HG02571 (cell line): ENCODE data around the gene PDZK1IP1.

Experiments
- ATAC-seq: cut with Tn5 transposase; IDR thresholded peaks from one replicate; pipeline ENCODE4 v1.9.1; 2021; ENCODE audit warnings: mild to moderate bottlenecking, moderate library complexity; ENCODE audit not compliant: unreplicated experiment

Gene PDZK1IP1, protein sequence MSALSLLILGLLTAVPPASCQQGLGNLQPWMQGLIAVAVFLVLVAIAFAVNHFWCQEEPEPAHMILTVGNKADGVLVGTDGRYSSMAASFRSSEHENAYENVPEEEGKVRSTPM

DNA sequence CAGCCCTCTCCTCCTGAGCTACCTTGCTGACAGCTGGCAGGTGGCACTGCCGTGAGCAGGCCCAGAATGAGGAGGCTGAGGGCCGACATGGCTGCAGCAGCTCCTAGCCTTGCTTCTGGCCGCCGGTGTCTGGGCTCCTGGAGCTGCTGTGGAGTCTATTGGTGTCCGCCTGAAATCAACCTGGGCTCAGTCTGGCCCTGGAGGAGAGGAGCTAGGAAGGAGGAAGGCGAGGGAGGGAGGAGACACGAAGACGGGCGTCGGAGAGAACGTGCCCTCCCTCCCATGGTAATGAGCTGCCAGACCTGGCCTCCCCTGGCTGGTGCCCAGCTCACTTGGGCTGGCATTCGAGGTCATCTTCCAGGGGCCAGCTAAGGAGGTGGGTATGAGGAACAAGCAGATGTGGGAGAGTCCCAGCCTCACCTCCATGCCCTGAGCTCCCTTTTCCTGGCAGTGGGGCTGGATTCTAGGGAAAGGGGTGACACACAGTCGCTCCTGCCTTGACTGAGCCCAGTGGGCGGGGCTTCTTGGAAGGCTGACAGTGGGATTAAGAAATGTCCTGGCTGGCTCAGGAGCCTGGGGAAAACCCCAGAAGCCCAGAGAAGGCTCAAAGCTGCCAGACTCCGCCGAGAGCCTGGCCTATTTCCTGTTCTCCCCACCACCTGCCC, at the start of gene PDZK1IP1:
Gene PDZK1IP1 (minus strand): TSS at position 193 of the 665 bp plus-strand sequence. CDS start 104 bp downstream, at position 89.
- ATAC-seq = no peak

- no peak for ATAC-seq
These were observed 49.2 kb upstream of the PDZK1IP1 start for GRCh38 chr1:47238935-47239592.

DNA sequence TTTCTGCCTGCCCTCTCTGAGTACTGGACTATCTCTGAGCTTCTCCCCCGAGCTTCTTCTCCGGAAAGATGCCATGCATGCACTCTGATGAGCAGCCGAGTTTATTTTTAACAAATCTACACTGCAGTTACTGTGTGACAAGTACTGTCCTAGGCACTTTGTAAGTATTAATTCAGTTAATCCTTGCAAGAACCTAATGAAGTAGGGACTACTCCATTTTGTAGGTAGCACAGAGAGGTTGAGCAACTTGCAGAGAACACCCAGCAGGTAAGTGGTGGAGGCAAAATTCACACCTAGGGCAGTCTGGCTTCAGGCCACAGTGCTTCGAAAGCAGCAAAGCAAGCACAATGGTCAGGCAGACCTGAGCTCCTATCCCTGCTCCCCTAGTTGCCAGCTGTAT, 46.0 kb upstream of the PDZK1IP1 start:
- no peak for ATAC-seq

- ATAC-seq = no peak
These were observed 45.4 kb upstream of the PDZK1IP1 start for GRCh38 chr1:47235241-47235681.

- ATAC-seq = no peak
These were observed 43.4 kb upstream of the PDZK1IP1 start for GRCh38 chr1:47233186-47233585.

DNA sequence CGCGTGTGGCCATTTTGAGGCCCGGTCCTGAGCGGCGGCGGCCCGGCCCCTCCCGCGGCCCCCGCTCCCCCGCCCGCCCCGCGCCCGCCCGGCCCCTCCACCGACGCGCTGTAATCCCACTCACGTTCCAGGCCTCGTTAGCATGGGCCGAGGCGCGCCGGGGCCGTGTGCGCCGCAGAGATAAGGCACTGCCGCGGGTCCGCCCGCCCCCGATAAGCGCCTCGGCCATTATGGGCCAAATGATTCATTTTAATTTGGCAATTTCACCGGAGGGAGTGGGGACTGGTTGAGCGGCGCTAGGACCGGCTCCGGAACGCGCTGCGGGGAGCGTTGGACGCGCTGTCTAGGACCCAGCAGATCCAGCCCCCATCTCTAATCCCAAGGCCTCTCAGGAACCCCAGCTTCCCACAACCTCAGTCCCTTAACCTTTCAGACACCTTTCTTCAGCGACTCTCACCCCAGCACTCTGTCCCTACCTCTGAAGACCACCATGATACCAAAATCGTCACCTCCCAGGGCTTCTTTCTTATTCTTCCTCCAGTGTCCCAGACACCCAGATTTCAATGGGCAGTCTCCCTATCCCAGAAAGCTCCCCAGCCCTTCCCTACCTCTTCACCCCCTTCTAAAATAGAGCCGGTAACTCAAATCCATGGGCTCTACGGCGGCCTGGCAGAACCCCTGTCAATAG, 42.5 kb upstream of the PDZK1IP1 start, which contains the start of gene TAL1:
Gene TAL1 (minus strand): TSS at position 39 of the 688 bp plus-strand sequence. CDS start 6,337 bp downstream, outside the sequence.
- ATAC-seq = no peak

GRCh38 chr1:47231301-47232186, 41.7 kb upstream of the PDZK1IP1 start:
- no peak for ATAC-seq

DNA sequence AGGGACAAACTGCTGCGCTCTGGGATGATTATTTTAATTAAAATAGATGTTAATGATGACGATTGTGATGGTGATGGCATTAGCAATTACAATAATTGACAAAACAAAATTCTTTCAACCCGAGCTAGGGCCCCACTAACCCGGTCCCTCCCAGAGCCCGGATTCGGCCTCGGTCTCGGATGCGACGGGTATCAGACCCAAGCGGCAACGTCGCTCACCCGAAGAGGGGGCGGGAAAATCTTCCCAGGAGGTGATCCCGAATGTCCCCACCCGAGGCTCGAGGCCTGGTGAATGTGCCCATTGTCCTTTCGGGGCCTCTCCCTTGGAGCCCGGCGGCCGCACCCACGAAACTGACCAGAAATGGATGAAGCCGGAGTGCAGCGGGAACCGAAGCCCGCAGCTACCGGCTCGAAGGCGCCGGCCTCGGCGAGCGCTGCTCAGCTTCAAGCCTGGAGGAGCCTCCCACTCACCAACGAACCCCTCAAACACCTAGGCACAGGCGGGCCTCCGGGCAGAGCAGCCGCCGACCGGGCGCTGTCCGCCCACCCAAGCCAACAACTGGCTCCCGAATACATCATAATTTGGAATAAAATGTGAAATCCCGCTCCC, 41.0 kb upstream of the PDZK1IP1 start:
- no peak for ATAC-seq

DNA sequence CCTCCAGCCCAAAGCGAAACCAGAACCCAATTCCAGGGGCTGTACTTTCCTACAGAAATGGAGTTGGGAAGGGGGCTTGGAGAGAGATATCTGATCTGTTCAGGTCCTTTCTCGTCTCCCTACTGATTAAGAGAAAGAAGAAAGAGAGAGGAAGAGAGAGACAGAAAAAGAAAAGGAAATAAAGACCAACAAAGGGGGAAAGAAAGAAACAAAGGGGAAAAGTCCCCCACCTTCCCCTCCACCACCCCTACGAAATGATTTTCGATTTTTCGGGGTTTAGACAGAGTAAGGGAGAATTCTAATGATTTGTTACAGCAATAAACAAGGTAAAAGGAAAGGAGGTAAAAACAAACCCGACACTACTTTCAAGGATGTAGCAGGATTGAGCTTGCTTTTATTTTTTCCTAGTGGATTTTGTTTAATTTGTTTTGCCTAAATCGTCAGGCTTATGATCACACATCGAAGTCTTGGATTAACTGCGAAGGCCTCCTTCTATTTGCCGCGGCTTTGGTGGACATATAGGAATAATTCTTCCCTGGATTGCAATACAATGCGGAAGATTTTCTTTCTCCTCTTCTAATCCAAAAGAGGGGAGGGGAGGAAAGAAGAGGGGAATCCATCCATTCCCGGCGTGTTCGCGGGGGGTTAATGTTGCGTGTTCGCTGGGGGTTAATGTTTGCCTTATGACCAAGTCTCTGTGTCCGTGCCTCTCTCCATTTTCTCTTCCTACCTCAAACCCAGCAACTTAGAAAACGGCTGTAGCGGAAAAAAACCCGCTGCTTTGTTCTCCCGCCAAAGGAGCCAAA, 40.3 kb upstream of the PDZK1IP1 start:
- ATAC-seq = no peak

- no peak for ATAC-seq
These were observed 39.4 kb upstream of the PDZK1IP1 start for GRCh38 chr1:47229031-47229885.

DNA sequence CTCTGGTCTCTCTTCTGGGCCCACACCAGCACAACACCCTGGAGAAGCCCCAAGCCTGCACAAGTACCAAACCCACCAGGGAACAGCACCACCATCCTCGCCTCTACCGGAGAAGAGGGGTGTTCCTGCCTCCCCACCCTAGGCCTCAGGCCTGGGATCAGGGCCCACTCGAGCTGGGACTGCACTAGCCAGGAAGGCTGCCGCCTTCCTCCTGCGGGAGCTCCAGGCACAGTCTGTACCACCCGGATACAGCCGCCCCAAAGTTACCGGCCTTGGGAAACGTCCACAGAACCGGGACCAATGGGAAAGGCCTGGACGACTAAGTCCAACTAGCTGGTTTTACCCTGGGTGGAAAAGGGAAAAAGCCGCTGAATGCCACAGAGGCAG, 38.8 kb upstream of the PDZK1IP1 start:
- no peak for ATAC-seq

DNA sequence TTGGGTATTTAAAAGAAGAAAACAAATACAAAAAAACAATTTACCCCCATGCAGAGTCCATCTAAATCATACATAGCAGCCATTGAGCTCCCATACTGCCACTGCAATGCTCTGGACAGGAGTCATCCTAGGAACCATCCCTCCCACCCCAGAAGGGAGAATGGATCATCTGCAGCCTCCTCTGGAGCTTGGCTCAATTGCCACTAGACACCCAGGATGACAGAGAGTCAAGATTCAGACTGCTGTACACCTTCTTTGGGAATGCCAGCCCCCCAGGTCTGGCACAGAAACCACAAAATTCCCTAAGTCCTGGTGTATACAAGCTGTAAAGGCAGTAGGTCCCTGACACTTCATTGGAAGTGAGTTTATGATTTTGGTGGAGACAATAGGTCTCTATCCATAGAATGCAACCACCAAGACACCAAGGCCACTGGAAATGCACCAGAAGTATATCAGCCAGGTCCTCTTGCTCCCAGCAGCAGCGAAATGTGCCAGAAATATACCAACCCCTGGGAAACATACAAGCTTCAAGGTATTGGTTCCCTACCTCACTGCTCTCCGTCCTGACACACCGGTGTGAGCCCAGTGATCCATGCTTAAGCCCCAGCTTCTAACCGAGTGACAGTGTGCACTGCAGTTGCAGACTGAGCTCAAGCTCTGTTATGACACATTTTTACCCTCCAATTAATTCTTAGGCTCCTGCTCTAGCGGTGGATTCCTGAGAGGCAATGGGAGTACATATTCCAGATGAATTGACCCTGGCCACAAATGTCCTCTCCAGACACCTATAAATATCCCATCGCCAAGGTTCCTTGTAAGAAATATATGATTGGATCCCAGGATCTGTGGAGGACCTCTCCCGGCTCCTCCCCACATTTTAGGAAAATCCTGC, 37.8 kb upstream of the PDZK1IP1 start:
- no peak for ATAC-seq

DNA sequence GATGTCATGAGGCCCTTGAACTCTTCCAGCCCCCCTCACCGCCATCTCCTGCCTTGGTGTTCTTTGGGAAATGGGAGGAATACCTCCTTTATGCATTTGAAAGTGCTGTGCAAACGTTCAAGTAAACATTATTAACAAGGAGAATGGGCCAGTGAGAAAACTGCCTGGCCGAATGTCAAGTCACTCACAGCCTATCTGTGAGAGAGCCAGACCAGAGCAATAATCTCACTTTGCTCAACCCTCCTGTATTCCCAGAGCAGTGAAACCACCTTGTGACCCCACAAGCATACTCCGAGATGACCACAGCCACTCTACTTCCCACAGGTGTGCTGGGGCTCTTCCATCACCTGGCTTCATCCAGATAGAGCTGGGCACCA, 37.0 kb upstream of the PDZK1IP1 start:
- ATAC-seq = no peak

GRCh38 chr1:47226121-47226838, 36.4 kb upstream of the PDZK1IP1 start:
- ATAC-seq = no peak

DNA sequence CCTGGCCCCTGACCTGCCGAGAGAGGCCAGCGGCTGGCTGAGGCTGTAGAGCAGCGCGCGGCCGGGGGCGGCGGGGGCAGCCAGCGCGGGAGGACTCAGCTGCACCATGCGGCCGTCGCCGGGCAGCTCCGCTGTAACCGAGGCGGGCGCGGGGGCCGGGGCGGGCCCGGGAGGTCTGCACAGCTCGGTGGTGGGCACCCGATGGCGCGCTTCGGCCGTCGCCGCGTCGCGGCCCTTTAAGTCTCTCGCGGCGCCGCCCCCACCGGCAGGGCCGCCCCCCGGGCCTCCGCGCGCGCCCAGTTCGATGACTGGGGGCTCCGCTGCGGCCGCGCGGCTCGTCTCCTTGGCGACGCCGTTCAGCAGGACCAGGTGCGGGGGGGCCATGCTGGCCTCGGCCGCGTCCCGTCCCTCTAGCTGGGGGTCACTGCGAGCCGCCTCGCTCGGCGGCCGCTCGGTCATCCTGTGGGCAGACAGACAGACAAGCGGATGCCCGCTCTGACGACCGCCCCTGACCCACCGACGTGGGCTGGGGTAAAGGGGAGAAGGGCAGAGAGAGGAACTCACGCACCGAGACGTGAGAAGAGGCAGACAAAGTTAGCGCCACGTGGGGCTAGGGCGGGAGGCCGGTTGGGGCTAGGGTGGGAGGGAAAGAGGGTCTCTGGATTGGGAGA, 35.7 kb upstream of the PDZK1IP1 start:
- ATAC-seq = no peak

- ATAC-seq = no peak
These were observed 35.0 kb upstream of the PDZK1IP1 start for GRCh38 chr1:47224676-47225399.
